B cell (primary cell): Measurements from ENCODE around the gene AGXT2. TPM values are rescaled to one million over a fixed set of nuclear protein-coding genes. Genes with fewer than 3 reads are reported as not detected.

Source experiments
- ATAC-seq: fragments of 200-7000 bp; cut with Tn5 transposase; one replicate; pipeline ENCODE4 v1.10.0; 2021; ENCODE audit warnings: low read depth, mild to moderate bottlenecking, moderate number of reproducible peaks, moderate library complexity
- CTCF ChIA-PET: fragments of 350-600 bp; sonication (Branson Sonifier 250); formaldehyde crosslinking; loops from one replicate; lab custom pipeline; 2021; ENCODE audit warnings: antibody characterized with exemption, inconsistent platforms; lab: Charles Lee
- POLR2A ChIA-PET: fragments of 350-600 bp; sonication (Branson Sonifier 250); formaldehyde crosslinking; loops from one replicate; lab custom pipeline; 2021; ENCODE audit warnings: antibody characterized with exemption; lab: Charles Lee
- DNase-seq: peaks from one replicate; pipeline ENCODE4 v3.0.0; 2013
- H2AFZ ChIP-seq: 2 replicates; pipeline ENCODE4 v1.6.1; 2012; ENCODE audit warnings: mild to moderate bottlenecking, low read depth, low read length; ENCODE audit not compliant: insufficient read depth, poor library complexity, severe bottlenecking
- H3K27ac ChIP-seq, 2 donors: 1 replicate in 1 of 2; 2 replicates in 1 of 2; pipeline ENCODE4 v1.5.1; 2012 to 2013; ENCODE audit warnings: low read length in 2 of 2, mild to moderate bottlenecking in 2 of 2, moderate library complexity in 1 of 2
- H3K27me3 ChIP-seq, 4 experiments: fragments of 200-600 bp in 1 of 4; sonication (generic) in 1 of 4; replicated peaks in 1 of 4; 1 replicate in 2 of 4; 2 replicates in 2 of 4; pipeline versions ENCODE4 v1.6.1 to v1.7.0; 2013 to 2016; ENCODE audit warnings: low read length in 3 of 4, mild to moderate bottlenecking in 2 of 4, mixed read lengths in 1 of 4, moderate library complexity in 1 of 4; ENCODE audit not compliant: insufficient read depth in 4 of 4, control insufficient read depth in 3 of 4; ENCODE audit errors: control extremely low read depth in 1 of 4
- H3K36me3 ChIP-seq, 2 experiments: replicated peaks in 1 of 2; 1 replicate in 1 of 2; 2 replicates in 1 of 2; pipeline versions ENCODE4 v1.6.1 to v1.7.1; 2013; ENCODE audit warnings: low read length in 1 of 2; ENCODE audit not compliant: insufficient read depth in 2 of 2, control insufficient read depth in 1 of 2; ENCODE audit errors: control extremely low read depth in 1 of 2, extremely low read depth in 1 of 2
- H3K4me1 ChIP-seq, 2 donors: fragments of 200-600 bp in 1 of 2; sonication (generic) in 1 of 2; 1 replicate in 1 of 2; 2 replicates in 1 of 2; pipeline versions ENCODE4 v1.5.1 to v1.6.1; 2013 to 2017; ENCODE audit warnings: low read length in 2 of 2; ENCODE audit not compliant: control insufficient read depth in 2 of 2, insufficient read depth in 2 of 2
- H3K4me2 ChIP-seq: replicated peaks from 2 replicates; pipeline ENCODE3; 2012; ENCODE audit warnings: mild to moderate bottlenecking, low read depth, low read length; ENCODE audit not compliant: poor library complexity, severe bottlenecking
- H3K4me3 ChIP-seq, 5 experiments: fragments of 200-600 bp in 1 of 5; sonication (generic) in 1 of 5; 1 replicate in 3 of 5; 2 replicates in 2 of 5; pipeline versions ENCODE4 v1.5.1 to v1.7.0; 2011 to 2016; ENCODE audit warnings: low read length in 4 of 5, mild to moderate bottlenecking in 4 of 5, low read depth in 2 of 5, control low read depth in 1 of 5, moderate library complexity in 1 of 5; ENCODE audit not compliant: insufficient read depth in 1 of 5; ENCODE audit errors: control extremely low read depth in 1 of 5, extremely low read depth in 1 of 5
- H3K79me2 ChIP-seq: fragments of 200-600 bp; sonication (generic); one replicate; pipeline ENCODE4 v1.6.0; 2016; ENCODE audit warnings: low read length; ENCODE audit not compliant: control insufficient read depth, insufficient read depth
- H3K9ac ChIP-seq: fragments of 200-600 bp; sonication (generic); 2 replicates; pipeline ENCODE4 v1.6.1; 2017; ENCODE audit warnings: mild to moderate bottlenecking, low read length, moderate library complexity
- H3K9me3 ChIP-seq, 3 donors: one replicate each; pipeline versions ENCODE4 v1.6.1 to v1.7.1; 2013; ENCODE audit warnings: low read length in 2 of 3; ENCODE audit not compliant: control insufficient read depth in 2 of 3, insufficient read depth in 1 of 3; ENCODE audit errors: control extremely low read depth in 1 of 3
- H4K20me1 ChIP-seq: 2 replicates; pipeline ENCODE4 v1.6.0; 2012; ENCODE audit warnings: mild to moderate bottlenecking, low read length; ENCODE audit not compliant: insufficient read depth, control insufficient read depth, poor library complexity, severe bottlenecking
- H3K27ac Mint-ChIP-seq: one replicate; pipeline ENCODE4 v1.8.0; 2021; ENCODE audit warnings: mixed read lengths
- H3K27me3 Mint-ChIP-seq: one replicate; pipeline ENCODE4 v1.8.0; 2021; ENCODE audit warnings: mixed read lengths
- H3K4me1 Mint-ChIP-seq: one replicate; pipeline ENCODE4 v1.8.0; 2021; ENCODE audit warnings: mixed read lengths
- H3K4me3 Mint-ChIP-seq: one replicate; pipeline ENCODE4 v1.8.0; 2021; ENCODE audit warnings: mixed read lengths
- H3K9me3 Mint-ChIP-seq: one replicate; pipeline ENCODE4 v1.8.0; 2022; ENCODE audit warnings: mixed read lengths; ENCODE audit not compliant: insufficient read depth
- EZH2 ChIP-seq: IDR thresholded peaks from 2 replicates; pipeline ENCODE4 v1.6.1; 2012; ENCODE audit warnings: borderline replicate concordance, low read depth, mild to moderate bottlenecking, moderate library complexity, low read length; ENCODE audit not compliant: insufficient read depth, poor library complexity, severe bottlenecking
- WGBS: methylation state at CpG from one replicate; pipeline ENCODE4 v1.1.5; 2013; ENCODE audit warnings: missing lambda C conversion rate; ENCODE audit not compliant: insufficient coverage; 5-methylcytosine and 5-hydroxymethylcytosine counted together
- intact Hi-C: fragments of 100-400 bp; cut with micrococcal nuclease; formaldehyde crosslinking; loops from one replicate; pipeline ENCODE4 v1.10.0; 2022
- polyA plus RNA-seq: library from polyadenylated mRNA; depleted of rRNA; stranded (reverse); fragments of >200 nt; gene quantifications from 2 replicates; pipeline ENCODE4 v1.2.3, GENCODE V29; 2012
- total RNA-seq, 2 donors: library from RNA; stranded (reverse); fragments of 120-200 nt in 1 of 2; gene quantifications; 1 replicate in 1 of 2; 2 replicates in 1 of 2; pipeline versions ENCODE4 v1.2.3 to v1.2.4, GENCODE V29; 2013 to 2022
- TF ChIP-seq, protein P1 (sequence below): fragments of 200-600 bp; IDR thresholded peaks from one replicate; pipeline ENCODE4 v1.8.0; 2022; ENCODE audit warnings: antibody characterized with exemption, mild to moderate bottlenecking

AGXT2 gene
- total and polyA plus RNA-seq, 2 donors (not counting 1 experiment from before 2014, with no cell fraction given) = not detected

GRCh38 chr5:35004200-35004599 is 43.5 kb downstream of the AGXT2 start:
- no peak overlapping the region for H3K9ac ChIP-seq
- H3K4me1 ChIP-seq = no peaks in the 10 kb centered on the region
- H3K9me3 ChIP-seq = peaks cover 0 to 3% (median 0%) of the 10 kb centered on the region in 3 donors
- Mint-ChIP-seq H3K4me3 (no peak overlapping the region), H3K27me3 (peaks cover 41% of the 10 kb centered on the region), H3K4me1 (no peaks in the 10 kb centered on the region), H3K9me3 (no peaks in the 10 kb centered on the region), H3K27ac (no peak overlapping the region)
- no peaks in the 10 kb centered on the region for H3K36me3 ChIP-seq
- intact Hi-C loops = no loop called here
- TF ChIP-seq, protein P1, sequence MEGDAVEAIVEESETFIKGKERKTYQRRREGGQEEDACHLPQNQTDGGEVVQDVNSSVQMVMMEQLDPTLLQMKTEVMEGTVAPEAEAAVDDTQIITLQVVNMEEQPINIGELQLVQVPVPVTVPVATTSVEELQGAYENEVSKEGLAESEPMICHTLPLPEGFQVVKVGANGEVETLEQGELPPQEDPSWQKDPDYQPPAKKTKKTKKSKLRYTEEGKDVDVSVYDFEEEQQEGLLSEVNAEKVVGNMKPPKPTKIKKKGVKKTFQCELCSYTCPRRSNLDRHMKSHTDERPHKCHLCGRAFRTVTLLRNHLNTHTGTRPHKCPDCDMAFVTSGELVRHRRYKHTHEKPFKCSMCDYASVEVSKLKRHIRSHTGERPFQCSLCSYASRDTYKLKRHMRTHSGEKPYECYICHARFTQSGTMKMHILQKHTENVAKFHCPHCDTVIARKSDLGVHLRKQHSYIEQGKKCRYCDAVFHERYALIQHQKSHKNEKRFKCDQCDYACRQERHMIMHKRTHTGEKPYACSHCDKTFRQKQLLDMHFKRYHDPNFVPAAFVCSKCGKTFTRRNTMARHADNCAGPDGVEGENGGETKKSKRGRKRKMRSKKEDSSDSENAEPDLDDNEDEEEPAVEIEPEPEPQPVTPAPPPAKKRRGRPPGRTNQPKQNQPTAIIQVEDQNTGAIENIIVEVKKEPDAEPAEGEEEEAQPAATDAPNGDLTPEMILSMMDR = no peak
- no peak for TF ChIP-seq EZH2
- peaks cover 0 to 11% (median 5%) of the 10 kb centered on the region in 4 experiments for H3K27me3 ChIP-seq
- H2AFZ ChIP-seq = no peak overlapping the region
- no peak overlapping the region for H3K4me2 ChIP-seq
- no peaks in the 10 kb centered on the region for H3K79me2 ChIP-seq
- ChIA-PET CTCF (interaction anchor here (0.8 to 2.1 kb wide), 11 partner anchors 10 to 922 kb away, joined by 3 to 22 read pairs (median 5); no protein-coding TSS in a partner anchor), POLR2A (no interaction called here)
- ATAC-seq (no peak), DNase-seq (no peak)
- H4K20me1 ChIP-seq = no peaks in the 10 kb centered on the region
- no peak overlapping the region for H3K4me3 ChIP-seq
- 91% methylated on average over 5 of the region's 5 CpGs for WGBS
- no peak overlapping the region for H3K27ac ChIP-seq

- ChIA-PET CTCF (interaction anchor here (0.6 to 2.1 kb wide), 16 partner anchors 9 to 923 kb away, joined by 3 to 22 read pairs (median 4); no protein-coding TSS in a partner anchor), POLR2A (no interaction called here)
- 40% methylated on average over 14 of the region's 18 CpGs for WGBS
- H3K4me3 ChIP-seq = no peak overlapping the region
- no peak for TF ChIP-seq EZH2
- TF ChIP-seq, protein P1 = peak; percentile 84
- H3K4me2 ChIP-seq = no peak overlapping the region
- H3K27me3 Mint-ChIP-seq = peaks cover 35% of the 10 kb centered on the region
- H3K4me3 Mint-ChIP-seq = no peak overlapping the region
- H3K79me2 ChIP-seq = no peaks in the 10 kb centered on the region
- intact Hi-C loops = loop anchor here (1.0 kb wide), 1 partner anchor 529 kb away; no protein-coding TSS in a partner anchor
- no peaks in the 10 kb centered on the region for H3K4me1 Mint-ChIP-seq
- H3K9ac ChIP-seq = no peak overlapping the region
- DNase-seq = peak; percentile 54
- no peak overlapping the region for H2AFZ ChIP-seq
- H4K20me1 ChIP-seq = no peaks in the 10 kb centered on the region
- H3K9me3 ChIP-seq = peaks cover 0 to 3% (median 0%) of the 10 kb centered on the region in 3 donors
- H3K4me1 ChIP-seq = no peaks in the 10 kb centered on the region
- H3K9me3 Mint-ChIP-seq = no peaks in the 10 kb centered on the region
- peaks cover 0 to 11% (median 5%) of the 10 kb centered on the region in 4 experiments for H3K27me3 ChIP-seq
- no peak overlapping the region for H3K27ac ChIP-seq
- no peaks in the 10 kb centered on the region for H3K36me3 ChIP-seq
- peak; percentile 28 for ATAC-seq
- H3K27ac Mint-ChIP-seq = no peak overlapping the region
Observed at GRCh38 chr5:35003018-35003957, 44.5 kb downstream of the AGXT2 start.
